A673 (cell line): ENCODE measurements around the gene SCAMP5. TPM values are rescaled to one million over a fixed set of nuclear protein-coding genes. Genes with fewer than 3 reads are reported as not detected.

Source experiments
- BruUV-seq: library from RNA; stranded (reverse); fragments of 400-500 nt; replicated peaks from 2 replicates; lab custom pipeline; 2021; lab: Mats Ljungman, UMichigan
- CTCF ChIA-PET: fragments of 300-600 bp; sonication (Branson Sonifier 250); formaldehyde crosslinking; loops from one replicate; lab custom pipeline; 2022; ENCODE audit warnings: antibody characterized with exemption; lab: Charles Lee
- POLR2A ChIA-PET: fragments of 300-600 bp; sonication (Branson Sonifier 250); formaldehyde crosslinking; loops from one replicate; lab custom pipeline; 2022; ENCODE audit warnings: antibody characterized with exemption; ENCODE audit not compliant: low non-redundant PET; lab: Charles Lee
- DNase-seq: peaks from one replicate; pipeline ENCODE4 v3.0.0-alpha.2; 2015; ENCODE audit warnings: low spot score
- H3K27ac ChIP-seq: fragments of 200-600 bp; sonication (generic); 2 replicates; pipeline ENCODE4 v1.5.1; 2016; ENCODE audit warnings: mixed run types, low read depth, mild to moderate bottlenecking, mixed read lengths, antibody characterized with exemption, low read length; ENCODE audit not compliant: poor library complexity, severe bottlenecking
- H3K27me3 ChIP-seq: fragments of 200-600 bp; sonication (generic); replicated peaks from 2 replicates; pipeline ENCODE4 v1.6.1; 2017; ENCODE audit warnings: mixed run types, low read depth, mild to moderate bottlenecking, mixed read lengths, antibody characterized with exemption, low read length; ENCODE audit not compliant: insufficient read depth, poor library complexity
- H3K36me3 ChIP-seq: fragments of 200-600 bp; sonication (generic); 2 replicates; pipeline ENCODE4 v1.6.1; 2016; ENCODE audit warnings: mixed run types, mild to moderate bottlenecking, mixed read lengths, antibody characterized with exemption, low read length; ENCODE audit not compliant: insufficient read depth, poor library complexity, severe bottlenecking
- H3K4me1 ChIP-seq: fragments of 200-600 bp; sonication (generic); 2 replicates; pipeline ENCODE4 v1.6.1; 2017; ENCODE audit warnings: mixed run types, mild to moderate bottlenecking, mixed read lengths, antibody characterized with exemption, low read length; ENCODE audit not compliant: insufficient read depth, poor library complexity, severe bottlenecking
- H3K4me3 ChIP-seq: fragments of 200-600 bp; sonication (generic); 2 replicates; pipeline ENCODE4 v1.5.1; 2016; ENCODE audit warnings: low read depth, mixed run types, mild to moderate bottlenecking, mixed read lengths, low read length; ENCODE audit not compliant: poor library complexity, severe bottlenecking
- H3K9me3 ChIP-seq: fragments of 200-600 bp; sonication (generic); 2 replicates; pipeline ENCODE4 v1.6.1; 2016; ENCODE audit warnings: mixed run types, low read depth, mild to moderate bottlenecking, mixed read lengths, antibody characterized with exemption, low read length; ENCODE audit not compliant: poor library complexity, severe bottlenecking
- CTCF ChIP-seq: fragments of 300-800, 200-600 bp; sonication (generic); conservative IDR thresholded peaks from 2 replicates; pipeline ENCODE4 v1.5.1; 2017; ENCODE audit warnings: low read depth, mild to moderate bottlenecking, antibody characterized with exemption, low read length, moderate library complexity, mixed read lengths
- EZH2 ChIP-seq: fragments of 200-600 bp; sonication (generic); IDR thresholded peaks from 2 replicates; pipeline ENCODE4 v1.6.1; 2017; ENCODE audit warnings: borderline replicate concordance, low read depth, mild to moderate bottlenecking, mixed read lengths, antibody characterized with exemption, low read length; ENCODE audit not compliant: poor library complexity, severe bottlenecking
- intact Hi-C: fragments of 100-400 bp; cut with micrococcal nuclease; formaldehyde crosslinking; loops from one replicate; pipeline ENCODE4 v1.10.0; 2022; ENCODE audit not compliant: unreplicated experiment
- total RNA-seq: library from RNA; stranded (reverse); gene quantifications from 2 replicates; pipeline ENCODE4 v1.2.3, GENCODE V29; 2021

Gene SCAMP5
- total RNA-seq, 1 experiment from 2014 or later = 3.8 TPM

GRCh38 chr15:75025548-75026260 is 30.3 kb downstream of the SCAMP5 start:
- no peak for DNase-seq
- H3K9me3 ChIP-seq = no peaks in the 10 kb centered on the region
- TF ChIP-seq EZH2 = no peak
- TF ChIP-seq CTCF = no peak
- no peaks in the 10 kb centered on the region for H3K27me3 ChIP-seq
- no peaks in the 10 kb centered on the region for H3K36me3 ChIP-seq
- H3K4me3 ChIP-seq = no peak overlapping the region
- H3K4me1 ChIP-seq = peaks cover 38% of the 10 kb centered on the region
- CTCF ChIA-PET = no interaction called here
- POLR2A ChIA-PET = no interaction called here
- intact Hi-C loops = loop anchor here (10.0 kb wide), 1 partner anchor 639 kb away; no protein-coding TSS in a partner anchor
- BruUV-seq = no TSS peak
- peak overlapping the region; percentile 95 for H3K27ac ChIP-seq

- POLR2A ChIA-PET = no interaction called here
These were observed 32.2 kb downstream of the SCAMP5 start for GRCh38 chr15:75027551-75027950.

GRCh38 chr15:75028991-75029377 is 33.6 kb downstream of the SCAMP5 start:
- peaks cover 58% of the 10 kb centered on the region for H3K4me1 ChIP-seq
- CTCF ChIA-PET = interaction anchor here (0.7 to 1.6 kb wide), 4 partner anchors 173 to 655 kb away, joined by 5 to 13 read pairs (median 8); partner anchors contain the start of genes C15orf39 and MAN2C1
- H3K36me3 ChIP-seq = no peaks in the 10 kb centered on the region
- H3K27ac ChIP-seq = peak overlapping the region; percentile 66
- no peak for TF ChIP-seq CTCF
- no peak for TF ChIP-seq EZH2
- no TSS peak for BruUV-seq
- no peak overlapping the region for H3K4me3 ChIP-seq
- H3K9me3 ChIP-seq = no peaks in the 10 kb centered on the region
- H3K27me3 ChIP-seq = no peaks in the 10 kb centered on the region
- intact Hi-C loops = loop anchor here (1.0 to 10.0 kb wide), 4 partner anchors 175 to 654 kb away; no protein-coding TSS in a partner anchor
- DNase-seq = no peak
- POLR2A ChIA-PET = no interaction called here

More at GRCh38 chr15:75027551-75027950, 32.2 kb downstream of the SCAMP5 start:
- no peak for DNase-seq
- BruUV-seq = no TSS peak
- Histone ChIP-seq H3K27me3 (no peaks in the 10 kb centered on the region), H3K9me3 (no peaks in the 10 kb centered on the region), H3K36me3 (no peaks in the 10 kb centered on the region), H3K27ac (no peak overlapping the region), H3K4me3 (no peak overlapping the region), H3K4me1 (peaks cover 56% of the 10 kb centered on the region)
- no peak for TF ChIP-seq CTCF
- TF ChIP-seq EZH2 = no peak
- CTCF ChIA-PET = interaction anchor here (0.6 kb wide), 1 partner anchor 173 kb away, joined by 3 read pairs; no protein-coding TSS in a partner anchor
- intact Hi-C loops = loop anchor here (10.0 kb wide), 1 partner anchor 637 kb away; no protein-coding TSS in a partner anchor
